WTC11 (cell line): Measurements from ENCODE around the gene CACNG4. TPM values are rescaled to one million over a fixed set of nuclear protein-coding genes. Genes with fewer than 3 reads are reported as not detected.

ENCODE experiments used
- ATAC-seq: fragments of 200-7000 bp; cut with Tn5 transposase; 2 replicates; pipeline ENCODE4 v1.10.0; 2021; ENCODE audit warnings: mild to moderate bottlenecking, moderate library complexity
- CTCF ChIA-PET: fragments of 300-600 bp; sonication (Branson Sonifier 250); formaldehyde crosslinking; loops from one replicate; lab custom pipeline; 2021; ENCODE audit warnings: antibody characterized with exemption; lab: Charles Lee
- POLR2A ChIA-PET: fragments of 350-600 bp; sonication (Branson Sonifier 250); formaldehyde crosslinking; loops from one replicate; lab custom pipeline; 2021; ENCODE audit warnings: antibody characterized with exemption; lab: Charles Lee
- DNase-seq: peaks from one replicate; pipeline ENCODE4 v3.0.0; 2021; ENCODE audit warnings: low spot score
- H3K27ac Mint-ChIP-seq: 2 replicates; pipeline ENCODE4 v1.8.0; 2021; ENCODE audit warnings: mixed read lengths
- H3K27me3 Mint-ChIP-seq: 2 replicates; pipeline ENCODE4 v1.8.0; 2021; ENCODE audit warnings: low read depth, mild to moderate bottlenecking, moderate library complexity, mixed read lengths
- H3K36me3 Mint-ChIP-seq: 2 replicates; pipeline ENCODE4 v1.8.0; 2021; ENCODE audit warnings: mixed read lengths
- H3K4me1 Mint-ChIP-seq: 2 replicates; pipeline ENCODE4 v1.8.0; 2022; ENCODE audit warnings: mixed read lengths
- H3K4me3 Mint-ChIP-seq: 2 replicates; pipeline ENCODE4 v1.8.0; 2021; ENCODE audit warnings: mild to moderate bottlenecking, moderate library complexity, mixed read lengths
- H3K9me3 Mint-ChIP-seq: 2 replicates; pipeline ENCODE4 v1.8.0; 2021; ENCODE audit warnings: mixed read lengths
- ATF1 ChIP-seq: sonication (generic); formaldehyde crosslinking; IDR thresholded peaks from 2 replicates; pipeline ENCODE4 v1.8.1; 2023; ENCODE audit warnings: mild to moderate bottlenecking, moderate library complexity, missing genetic modification reagents
- CBFB ChIP-seq: sonication (generic); formaldehyde crosslinking; IDR thresholded peaks from 2 replicates; pipeline ENCODE4 v1.8.1; 2022; ENCODE audit warnings: mild to moderate bottlenecking, low read depth, missing genetic modification reagents
- CDX4 ChIP-seq: fragments of 250-450 bp; sonication (Bioruptor Pico); IDR thresholded peaks from 2 replicates; pipeline ENCODE4 v1.9.0; 2021; ENCODE audit warnings: moderate library complexity, mild to moderate bottlenecking, inconsistent platforms, borderline replicate concordance
- CREM ChIP-seq: sonication (generic); formaldehyde crosslinking; IDR thresholded peaks from 2 replicates; pipeline ENCODE4 v1.8.1; 2022; ENCODE audit warnings: mild to moderate bottlenecking, missing genetic modification reagents, moderate library complexity
- FOXP4 ChIP-seq: sonication (generic); formaldehyde crosslinking; IDR thresholded peaks from 2 replicates; pipeline ENCODE4 v1.8.0; 2022; ENCODE audit warnings: mild to moderate bottlenecking, missing genetic modification reagents
- GRHL2 ChIP-seq: fragments of 250-450 bp; sonication (Bioruptor Pico); IDR thresholded peaks from 2 replicates; pipeline ENCODE4 v1.8.0; 2022; ENCODE audit warnings: mild to moderate bottlenecking, moderate library complexity; ENCODE audit not compliant: insufficient replicate concordance, severe bottlenecking
- HMGXB4 ChIP-seq: sonication (generic); formaldehyde crosslinking; IDR thresholded peaks from 2 replicates; pipeline ENCODE4 v1.8.1; 2023; ENCODE audit warnings: mild to moderate bottlenecking, moderate library complexity, missing genetic modification reagents
- IRF2 ChIP-seq: sonication (generic); formaldehyde crosslinking; IDR thresholded peaks from 2 replicates; pipeline ENCODE4 v1.8.0; 2022; ENCODE audit warnings: low read depth, missing genetic modification reagents, borderline replicate concordance
- KAT7 ChIP-seq: sonication (generic); formaldehyde crosslinking; IDR thresholded peaks from 2 replicates; pipeline ENCODE4 v1.8.1; 2023; ENCODE audit warnings: missing genetic modification reagents, mild to moderate bottlenecking, borderline replicate concordance
- NFE2L1 ChIP-seq: sonication (generic); formaldehyde crosslinking; IDR thresholded peaks from 2 replicates; pipeline ENCODE4 v1.8.1; 2023; ENCODE audit warnings: missing genetic modification reagents
- PRDM15 ChIP-seq: sonication (generic); formaldehyde crosslinking; IDR thresholded peaks from 2 replicates; pipeline ENCODE4 v1.8.0; 2022; ENCODE audit warnings: missing genetic modification reagents
- SOX15 ChIP-seq: fragments of 250-450 bp; sonication (Bioruptor Pico); IDR thresholded peaks from 2 replicates; pipeline ENCODE4 v1.9.0; 2021; ENCODE audit warnings: mild to moderate bottlenecking
- ZNF396 ChIP-seq: fragments of 250-450 bp; sonication (Bioruptor Pico); IDR thresholded peaks from 2 replicates; pipeline ENCODE4 v1.8.0; 2021; ENCODE audit warnings: mild to moderate bottlenecking, moderate library complexity, borderline replicate concordance
- ZNF671 ChIP-seq: fragments of 250-450 bp; sonication (Bioruptor Pico); IDR thresholded peaks from 2 replicates; pipeline ENCODE4 v1.8.0; 2021; ENCODE audit warnings: mild to moderate bottlenecking
- total RNA-seq: library from RNA; stranded (reverse); gene quantifications from 3 replicates; pipeline ENCODE4 v1.2.3, GENCODE V29; 2021

CACNG4 gene
- total RNA-seq, 1 experiment from 2014 or later, result 3.4 TPM

GRCh38 chr17:66996926-66997325 lies 32.4 kb downstream of the CACNG4 start:
- no peak overlapping the region for H3K27ac Mint-ChIP-seq
- no peak for DNase-seq
- POLR2A ChIA-PET, result no interaction called here
- no peaks in the 10 kb centered on the region for H3K36me3 Mint-ChIP-seq
- CTCF ChIA-PET, result no interaction called here
- H3K27me3 Mint-ChIP-seq, result peaks cover 5% of the 10 kb centered on the region; the same call in 1 of the 2 replicates
- H3K4me3 Mint-ChIP-seq, result no peak overlapping the region
- peaks cover 7% of the 10 kb centered on the region for H3K9me3 Mint-ChIP-seq
- no peak for ATAC-seq
- TF ChIP-seq PRDM15 (CRISPR knock-in tag), result no peak
- no peak for TF ChIP-seq CREM (CRISPR knock-in tag)
- TF ChIP-seq, all 79 proteins: peak for 0
- H3K4me1 Mint-ChIP-seq, result no peaks in the 10 kb centered on the region

- Mint-ChIP-seq H3K9me3 (peaks cover 12% of the 10 kb centered on the region), H3K4me1 (no peaks in the 10 kb centered on the region), H3K4me3 (no peak overlapping the region), H3K36me3 (no peaks in the 10 kb centered on the region), H3K27me3 (peaks cover 5% of the 10 kb centered on the region; the same call in 1 of the 2 replicates), H3K27ac (no peak overlapping the region)
- TF ChIP-seq SOX15 (CRISPR knock-in tag) (no peak), HMGXB4 (CRISPR knock-in tag) (no peak), GRHL2 (CRISPR knock-in tag) (no peak), CBFB (CRISPR knock-in tag) (no peak), CDX4 (CRISPR knock-in tag) (no peak)
- DNase-seq (no peak), ATAC-seq (no peak)
- CTCF ChIA-PET, result interaction anchor here (2.5 kb wide), 1 partner anchor 13 kb away, joined by 9 read pairs; no protein-coding TSS in a partner anchor
- POLR2A ChIA-PET, result no interaction called here
These were observed 38.7 kb downstream of the CACNG4 start for GRCh38 chr17:67003231-67003630.

- H3K36me3 Mint-ChIP-seq, result no peaks in the 10 kb centered on the region
- H3K9me3 Mint-ChIP-seq, result peaks cover 17% of the 10 kb centered on the region
- TF ChIP-seq NFE2L1, result no peak
- POLR2A ChIA-PET, result no interaction called here
- CTCF ChIA-PET, result interaction anchor here (1.2 to 2.5 kb wide), 2 partner anchors 12 kb away, joined by 3 to 9 read pairs; no protein-coding TSS in a partner anchor
- no peaks in the 10 kb centered on the region for H3K4me1 Mint-ChIP-seq
- DNase-seq (no peak), ATAC-seq (no peak)
- no peak overlapping the region for H3K27ac Mint-ChIP-seq
- no peak overlapping the region for H3K4me3 Mint-ChIP-seq
- H3K27me3 Mint-ChIP-seq, result peaks cover 5% of the 10 kb centered on the region; the same call in 1 of the 2 replicates
These were observed 39.7 kb downstream of the CACNG4 start for GRCh38 chr17:67004181-67004580.

GRCh38 chr17:67007266-67007665 lies 42.8 kb downstream of the CACNG4 start:
- Mint-ChIP-seq H3K27me3 (peaks cover 4% of the 10 kb centered on the region; the same call in 1 of the 2 replicates), H3K4me1 (no peaks in the 10 kb centered on the region), H3K27ac (no peak overlapping the region), H3K9me3 (peaks cover 13% of the 10 kb centered on the region), H3K4me3 (no peak overlapping the region), H3K36me3 (no peaks in the 10 kb centered on the region)
- no peak for TF ChIP-seq ZNF396
- ATAC-seq (no peak), DNase-seq (no peak)
- ChIA-PET CTCF (interaction anchor here (3.3 kb wide), 1 partner anchor 9 kb away, joined by 14 read pairs; no protein-coding TSS in a partner anchor), POLR2A (no interaction called here)

GRCh38 chr17:67008101-67008500 lies 43.6 kb downstream of the CACNG4 start:
- peaks cover 4% of the 10 kb centered on the region; the same call in 1 of the 2 replicates for H3K27me3 Mint-ChIP-seq
- H3K4me3 Mint-ChIP-seq, result no peak overlapping the region
- peaks cover 13% of the 10 kb centered on the region for H3K9me3 Mint-ChIP-seq
- no peak for ATAC-seq
- no peak overlapping the region for H3K27ac Mint-ChIP-seq
- ChIA-PET CTCF (interaction anchor here (3.3 kb wide), 1 partner anchor 8 kb away, joined by 14 read pairs; no protein-coding TSS in a partner anchor), POLR2A (no interaction called here)
- H3K36me3 Mint-ChIP-seq, result no peaks in the 10 kb centered on the region
- DNase-seq, result no peak
- no peaks in the 10 kb centered on the region for H3K4me1 Mint-ChIP-seq
- TF ChIP-seq ZNF396 (no peak), KAT7 (no peak), ZNF671 (CRISPR knock-in tag) (no peak), CREM (CRISPR knock-in tag) (no peak), IRF2 (no peak), ATF1 (no peak), FOXP4 (no peak)
